Left lobe of liver (tissue), 2 donors: ENCODE data around the gene ATP5PD. TPM values are rescaled to one million over a fixed set of nuclear protein-coding genes. Genes with fewer than 3 reads are reported as not detected.
"Not testable (repeated sequence)": the region's sequence is repeated elsewhere in the genome, so short reads cannot be mapped to it uniquely, and the experiment has no call there.

ENCODE experiments used
- ATAC-seq: fragments of 200-7000 bp; cut with Tn5 transposase; one replicate; pipeline ENCODE4 v1.9.1; 2020; ENCODE audit warnings: mild to moderate bottlenecking, moderate library complexity
- DNase-seq: peaks from one replicate; pipeline ENCODE4 v3.0.0-alpha.2; 2020; ENCODE audit warnings: low spot score
- total RNA-seq: library from RNA; stranded (reverse); gene quantifications from one replicate; pipeline ENCODE4 v1.2.1, GENCODE V29; 2021
- donor health status: DM: no; HTN: no; CAD: no; lungs with moderate emphysema.
- donor health status: DM: no; HTN: yes; CAD: no.

The ATP5PD gene
- total RNA-seq, 1 donor from 2014 or later = 177 TPM

DNA sequence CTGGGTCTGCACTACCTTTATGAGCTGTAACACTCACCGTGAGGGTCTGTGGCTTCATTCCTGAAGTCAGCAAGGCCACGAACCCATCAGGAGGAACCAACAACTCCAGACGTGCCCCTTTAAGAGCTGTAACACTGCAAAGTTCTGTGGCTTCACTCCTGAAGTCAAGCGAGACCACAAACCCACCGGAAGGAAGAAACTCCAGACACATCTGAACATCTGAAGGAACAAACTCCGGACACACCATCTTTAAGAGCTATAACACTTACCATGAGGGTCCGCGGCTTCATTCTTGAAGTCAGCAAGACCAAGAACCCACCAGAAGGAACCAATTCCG lies 21.4 kb downstream of the ATP5PD start:
- ATAC-seq, DNase-seq: not testable (repeated sequence)

DNA sequence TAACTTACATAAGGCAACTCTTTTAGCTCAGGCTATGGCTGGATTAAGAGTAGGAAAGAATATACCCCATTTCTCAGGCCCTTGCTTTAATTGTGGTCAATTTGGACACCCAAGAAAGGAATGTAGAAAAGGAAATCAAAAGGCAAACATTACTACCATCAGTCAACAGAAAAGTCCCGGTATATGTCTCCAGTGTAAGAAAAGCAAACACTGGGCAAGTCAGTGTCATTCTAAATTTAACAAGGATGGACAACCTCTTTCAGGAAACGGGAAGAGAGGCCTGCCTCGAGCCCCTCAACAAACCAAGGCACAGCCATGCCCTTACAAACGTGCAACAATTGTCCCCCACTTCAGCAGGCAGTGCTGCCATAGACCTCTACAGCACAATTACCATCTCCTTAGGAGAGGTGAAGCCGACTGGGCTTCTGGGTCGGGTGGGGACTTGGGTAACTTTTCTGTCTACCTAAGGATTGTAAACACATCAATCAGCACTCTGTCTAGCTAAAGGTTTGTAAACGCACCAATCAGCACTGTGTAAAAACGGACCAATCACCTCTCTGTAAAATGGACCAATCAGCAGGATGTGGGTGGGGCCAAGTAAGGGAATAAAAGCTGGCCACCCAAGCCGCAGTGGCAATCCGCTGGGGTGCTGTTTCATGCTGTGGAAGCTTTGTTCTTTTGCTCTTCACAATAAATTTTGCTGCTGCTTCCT lies 21.9 kb downstream of the ATP5PD start:
- ATAC-seq (no peak), DNase-seq (no peak)

GRCh38 chr17:75020331-75021110 lies 26.2 kb downstream of the ATP5PD start:
- DNase-seq (no peak), ATAC-seq (no peak)

DNA sequence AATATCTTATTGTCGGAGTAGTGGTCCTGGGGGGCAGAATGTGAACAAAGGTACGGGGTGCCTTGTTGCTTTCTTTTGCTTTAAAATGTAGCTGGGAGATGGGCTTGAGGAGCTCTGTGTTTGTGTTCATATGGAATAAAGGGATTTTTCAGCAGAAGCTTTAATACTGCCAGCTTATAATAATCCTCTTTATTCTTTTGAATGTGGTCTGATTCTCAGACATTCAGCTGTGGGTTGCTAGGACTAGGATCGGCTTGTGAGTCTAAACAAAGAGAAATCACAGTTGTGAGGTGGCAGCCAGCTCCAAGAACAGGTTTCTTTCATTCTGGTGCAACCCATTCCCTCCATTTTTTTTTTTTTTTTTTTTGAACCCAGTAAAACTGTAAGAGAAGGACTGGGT lies 27.1 kb downstream of the ATP5PD start:
- DNase-seq (no peak), ATAC-seq (no peak)

GRCh38 chr17:75019146-75019545 lies 27.6 kb downstream of the ATP5PD start:
- ATAC-seq = no peak
- DNase-seq = no peak

DNA sequence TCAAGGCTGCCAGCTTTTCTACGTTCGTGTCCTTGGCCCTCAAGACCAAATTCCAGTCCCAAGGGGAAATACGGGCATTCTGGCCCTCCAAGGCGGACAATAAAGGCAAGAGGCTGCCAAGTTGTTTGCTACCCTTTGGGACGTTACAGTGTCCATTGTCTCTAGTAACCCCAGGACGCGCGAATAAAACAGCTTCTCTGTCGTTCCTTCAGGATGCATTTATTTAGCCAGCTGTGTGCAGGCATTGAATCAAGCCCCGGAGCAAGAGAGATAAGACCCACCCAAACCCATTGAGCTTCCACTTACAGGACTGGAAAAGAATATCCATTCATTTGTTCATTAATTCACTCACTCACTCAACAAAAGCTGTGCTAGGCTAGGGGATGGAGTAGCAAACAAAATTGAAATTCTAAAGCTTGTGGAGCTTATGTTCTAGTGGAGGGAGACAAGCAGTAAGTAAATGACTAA lies 33.6 kb downstream of the ATP5PD start:
- no peak for DNase-seq
- ATAC-seq = no peak

GRCh38 chr17:75012346-75013091 lies 34.2 kb downstream of the ATP5PD start, which contains the start of gene MRPL58:
Gene MRPL58 (plus strand): TSS chr17:75012670. CDS start chr17:75012687, 17 bp downstream.
- ATAC-seq (peak; percentile 96), DNase-seq (peak; percentile 82)

GRCh38 chr17:75012096-75012345 lies 34.7 kb downstream of the ATP5PD start:
- DNase-seq (no peak), ATAC-seq (no peak)

DNA sequence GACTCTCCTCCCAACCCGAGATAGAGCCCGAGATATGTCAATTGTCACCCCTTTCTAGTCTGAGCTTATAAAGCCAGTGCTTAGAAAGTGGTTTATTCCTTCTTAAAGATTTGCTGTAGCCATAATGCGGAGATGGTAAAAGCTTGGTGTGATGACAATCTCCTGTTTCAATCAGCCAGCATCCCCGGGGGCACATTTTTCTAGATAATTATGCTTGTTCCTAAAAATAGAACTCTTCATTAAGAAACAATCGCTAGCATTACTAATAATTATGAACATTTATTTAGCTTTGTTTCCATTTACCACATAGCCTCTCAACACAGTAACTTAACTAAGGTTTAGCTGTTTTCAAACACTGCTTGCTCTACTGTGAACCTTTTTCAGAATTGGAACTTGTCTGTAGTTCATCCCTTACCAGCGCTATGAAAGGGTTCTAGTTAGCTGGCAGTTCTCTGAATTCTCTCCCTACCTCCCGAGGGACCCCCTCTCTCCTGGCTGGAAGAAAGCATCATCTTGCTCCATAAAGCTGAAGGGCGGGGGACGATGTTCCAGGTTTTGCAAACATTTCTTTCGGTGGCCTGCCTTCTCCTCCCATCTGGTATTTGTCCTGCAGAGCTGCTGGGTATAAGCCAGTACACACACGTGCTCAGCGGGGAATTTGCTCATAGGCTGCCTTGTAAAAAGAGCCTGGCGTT lies 35.2 kb downstream of the ATP5PD start:
- DNase-seq (peak; percentile 74), ATAC-seq (peak; percentile 84)

- DNase-seq (no peak), ATAC-seq (no peak)
These were observed 35.9 kb downstream of the ATP5PD start for GRCh38 chr17:75010683-75011400.

DNA sequence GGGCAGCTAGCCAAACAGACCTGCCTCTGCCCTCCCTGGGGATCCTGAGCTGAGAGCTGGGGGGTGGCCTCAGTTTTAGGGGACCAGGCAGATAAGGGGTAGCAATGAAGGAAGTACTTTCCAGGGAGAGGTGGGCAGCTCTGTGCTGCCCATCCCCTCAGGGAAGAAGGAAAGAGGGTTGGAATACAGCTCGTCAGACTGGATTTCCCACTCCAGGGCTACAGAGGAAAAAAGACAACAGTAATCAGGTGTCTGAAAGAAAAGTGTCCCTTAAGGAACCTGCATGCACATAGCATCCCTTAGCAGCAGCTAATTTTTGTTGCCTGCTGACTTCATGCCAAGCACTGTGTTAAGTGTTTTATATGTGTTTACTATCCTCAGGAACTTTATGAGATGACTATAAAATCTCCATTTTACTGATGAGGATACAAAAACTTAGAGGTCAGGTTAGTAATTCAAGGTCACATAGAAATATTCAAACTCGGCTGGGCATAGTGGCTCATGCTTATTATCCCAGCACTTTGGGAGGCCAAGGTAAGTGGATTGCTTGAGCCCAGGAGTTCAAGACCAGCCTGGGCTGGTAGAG lies 37.5 kb downstream of the ATP5PD start:
- no peak for ATAC-seq
- no peak for DNase-seq

GRCh38 chr17:75008373-75008772 lies 38.4 kb downstream of the ATP5PD start:
- ATAC-seq = no peak
- DNase-seq = no peak

GRCh38 chr17:75006653-75007052 lies 40.1 kb downstream of the ATP5PD start:
- DNase-seq = no peak
- peak; percentile 38 for ATAC-seq

GRCh38 chr17:75006084-75006483 lies 40.7 kb downstream of the ATP5PD start:
- not testable (repeated sequence) for ATAC-seq, DNase-seq

- DNase-seq = no peak
- no peak for ATAC-seq
These were observed 41.5 kb downstream of the ATP5PD start for GRCh38 chr17:75005291-75005690.

- DNase-seq (no peak), ATAC-seq (no peak)
These were observed 42.4 kb downstream of the ATP5PD start for GRCh38 chr17:75004371-75004770.

GRCh38 chr17:75003957-75004355 lies 42.8 kb downstream of the ATP5PD start:
- no peak for ATAC-seq
- no peak for DNase-seq

- ATAC-seq = no peak
- DNase-seq = no peak
These were observed 43.5 kb downstream of the ATP5PD start for GRCh38 chr17:75003070-75003956.
